Endodermal cell (in vitro differentiated cells): Measurements from ENCODE around the gene MAGEC1. TPM values are rescaled to one million over a fixed set of nuclear protein-coding genes. Genes with fewer than 3 reads are reported as not detected.

Experiments used
- DNase-seq: peaks from one replicate; pipeline ENCODE4 v3.0.0-alpha.2; 2017
- H3K27ac ChIP-seq: 2 replicates; pipeline ENCODE4 v1.5.1; 2013; ENCODE audit warnings: mild to moderate bottlenecking, low read depth, low read length, moderate library complexity
- H3K27me3 ChIP-seq: 2 replicates; pipeline ENCODE4 v1.6.1; 2013; ENCODE audit warnings: mild to moderate bottlenecking, low read length, moderate library complexity; ENCODE audit not compliant: insufficient read depth, control insufficient read depth, poor library complexity, severe bottlenecking
- H3K36me3 ChIP-seq: 2 replicates; pipeline ENCODE4 v1.7.0; 2013; ENCODE audit warnings: mild to moderate bottlenecking, low read length, moderate library complexity; ENCODE audit not compliant: control insufficient read depth, insufficient read depth
- H3K4me1 ChIP-seq: one replicate; pipeline ENCODE4 v1.7.0; 2013; ENCODE audit warnings: low read length; ENCODE audit not compliant: control insufficient read depth, insufficient read depth
- H3K4me3 ChIP-seq: 2 replicates; pipeline ENCODE4 v1.5.1; 2013; ENCODE audit warnings: mild to moderate bottlenecking, low read length, moderate library complexity
- H3K9ac ChIP-seq: 2 replicates; pipeline ENCODE4 v1.6.1; 2013; ENCODE audit warnings: mild to moderate bottlenecking, low read length, moderate library complexity; ENCODE audit not compliant: poor library complexity, severe bottlenecking; ENCODE audit errors: extremely low read depth
- H3K9me3 ChIP-seq: 2 replicates; pipeline ENCODE4 v1.6.1; 2013; ENCODE audit warnings: mild to moderate bottlenecking, low read length, moderate library complexity; ENCODE audit not compliant: control insufficient read depth
- H3K27ac Mint-ChIP-seq: 2 replicates; pipeline ENCODE4 v1.8.0; 2020; ENCODE audit warnings: mixed read lengths
- H3K27me3 Mint-ChIP-seq: 2 replicates; pipeline ENCODE4 v1.8.0; 2021; ENCODE audit warnings: mild to moderate bottlenecking, mixed read lengths; ENCODE audit not compliant: insufficient read depth
- H3K36me3 Mint-ChIP-seq: 2 replicates; pipeline ENCODE4 v1.8.0; 2020; ENCODE audit warnings: low read depth, mixed read lengths
- H3K4me1 Mint-ChIP-seq: 2 replicates; pipeline ENCODE4 v1.8.0; 2020; ENCODE audit warnings: mixed read lengths
- H3K4me3 Mint-ChIP-seq: 2 replicates; pipeline ENCODE4 v1.8.0; 2020; ENCODE audit warnings: mild to moderate bottlenecking, moderate library complexity, mixed read lengths
- H3K9me3 Mint-ChIP-seq: 2 replicates; pipeline ENCODE4 v1.8.0; 2020; ENCODE audit warnings: mild to moderate bottlenecking, mixed read lengths
- WGBS, 2 experiments: methylation state at CpG; one replicate each; pipeline versions ENCODE4 v1.1.5 to v1.1.7; 2013; ENCODE audit warnings: missing lambda C conversion rate in 2 of 2, mixed read lengths in 1 of 2; ENCODE audit not compliant: insufficient coverage in 1 of 2, insufficient read length in 1 of 2; 5-methylcytosine and 5-hydroxymethylcytosine counted together
- long read RNA-seq, 4 experiments: library from polyadenylated mRNA in 2 of 4; library from RNA in 1 of 4; library from capped mRNA in 1 of 4; stranded (forward) in 3 of 4; unstranded in 1 of 4; transcript quantifications; one replicate each; pipeline ENCODE4 v2.0.0, GENCODE V29; 2020 to 2021; ENCODE audit warnings: inconsistent platforms in 1 of 4
- polyA plus RNA-seq, 2 experiments: library from polyadenylated mRNA; stranded (reverse); fragments of 50-300 nt; gene quantifications; one replicate each; pipeline ENCODE4 v1.2.3, GENCODE V29; 2013
- total RNA-seq, 2 donors: library from RNA; stranded (reverse); fragmentation: NEBNext Ultra II Directional in 1 of 2; extraction: Animal tissue kit (Norgen Biotek cat#: 25700) in 1 of 2; gene quantifications; 2 replicates in 1 of 2; 3 replicates in 1 of 2; pipeline ENCODE4 v1.2.1, GENCODE V29; 2021
- TF ChIP-seq, protein P1 (sequence below): fragments of 200-600 bp; sonication (generic); conservative IDR thresholded peaks from 2 replicates; pipeline ENCODE4 v1.5.0; 2021; ENCODE audit warnings: antibody characterized with exemption, mild to moderate bottlenecking

The MAGEC1 gene, protein sequence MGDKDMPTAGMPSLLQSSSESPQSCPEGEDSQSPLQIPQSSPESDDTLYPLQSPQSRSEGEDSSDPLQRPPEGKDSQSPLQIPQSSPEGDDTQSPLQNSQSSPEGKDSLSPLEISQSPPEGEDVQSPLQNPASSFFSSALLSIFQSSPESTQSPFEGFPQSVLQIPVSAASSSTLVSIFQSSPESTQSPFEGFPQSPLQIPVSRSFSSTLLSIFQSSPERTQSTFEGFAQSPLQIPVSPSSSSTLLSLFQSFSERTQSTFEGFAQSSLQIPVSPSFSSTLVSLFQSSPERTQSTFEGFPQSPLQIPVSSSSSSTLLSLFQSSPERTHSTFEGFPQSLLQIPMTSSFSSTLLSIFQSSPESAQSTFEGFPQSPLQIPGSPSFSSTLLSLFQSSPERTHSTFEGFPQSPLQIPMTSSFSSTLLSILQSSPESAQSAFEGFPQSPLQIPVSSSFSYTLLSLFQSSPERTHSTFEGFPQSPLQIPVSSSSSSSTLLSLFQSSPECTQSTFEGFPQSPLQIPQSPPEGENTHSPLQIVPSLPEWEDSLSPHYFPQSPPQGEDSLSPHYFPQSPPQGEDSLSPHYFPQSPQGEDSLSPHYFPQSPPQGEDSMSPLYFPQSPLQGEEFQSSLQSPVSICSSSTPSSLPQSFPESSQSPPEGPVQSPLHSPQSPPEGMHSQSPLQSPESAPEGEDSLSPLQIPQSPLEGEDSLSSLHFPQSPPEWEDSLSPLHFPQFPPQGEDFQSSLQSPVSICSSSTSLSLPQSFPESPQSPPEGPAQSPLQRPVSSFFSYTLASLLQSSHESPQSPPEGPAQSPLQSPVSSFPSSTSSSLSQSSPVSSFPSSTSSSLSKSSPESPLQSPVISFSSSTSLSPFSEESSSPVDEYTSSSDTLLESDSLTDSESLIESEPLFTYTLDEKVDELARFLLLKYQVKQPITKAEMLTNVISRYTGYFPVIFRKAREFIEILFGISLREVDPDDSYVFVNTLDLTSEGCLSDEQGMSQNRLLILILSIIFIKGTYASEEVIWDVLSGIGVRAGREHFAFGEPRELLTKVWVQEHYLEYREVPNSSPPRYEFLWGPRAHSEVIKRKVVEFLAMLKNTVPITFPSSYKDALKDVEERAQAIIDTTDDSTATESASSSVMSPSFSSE
- total RNA-seq: not detected
- polyA plus RNA-seq (2013, experiment 1 of 2): not detected
- polyA plus RNA-seq (2013, experiment 2 of 2): not detected
- long read RNA-seq, experiment 1: 0 reads
- long read RNA-seq, experiment 2: 0 reads
- long read RNA-seq, experiment 3: 0 reads
- long read RNA-seq, experiment 4: 0 reads

DNA sequence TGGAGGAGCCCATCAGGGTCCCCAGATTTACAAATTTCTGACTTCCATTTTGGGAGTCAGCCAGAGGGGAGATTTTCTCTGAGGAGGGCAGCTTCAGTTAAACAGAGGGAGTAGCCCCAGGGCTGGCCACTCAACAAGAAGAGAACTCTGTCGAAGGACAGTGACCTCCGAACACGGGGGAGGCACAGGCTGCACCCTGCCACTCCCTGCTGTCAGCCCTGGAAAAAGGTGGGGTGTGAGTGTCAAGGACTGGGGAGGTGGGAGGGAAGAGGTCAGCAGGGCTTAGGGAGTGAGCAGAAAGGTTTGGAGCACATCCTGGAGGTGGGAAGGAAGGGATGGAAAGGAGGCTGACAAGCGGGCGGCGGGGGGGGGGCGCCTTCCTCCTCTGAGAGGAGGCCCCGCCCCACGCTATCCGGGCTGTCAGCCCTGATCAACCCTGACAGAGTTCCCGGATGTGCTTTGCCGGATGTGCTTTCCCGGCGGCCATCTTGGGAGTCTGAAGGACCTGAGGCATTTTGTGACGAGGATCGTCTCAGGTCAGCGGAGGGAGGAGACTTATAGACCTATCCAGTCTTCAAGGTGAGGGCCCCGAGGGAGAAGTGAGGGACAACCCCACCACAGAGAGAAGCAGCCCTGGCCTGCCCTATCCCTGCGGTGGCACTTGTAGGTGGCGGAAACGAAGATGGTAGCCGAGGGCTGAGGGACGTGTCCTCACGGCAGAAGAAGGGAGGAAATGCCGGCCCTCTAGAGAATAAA is at the start of gene MAGEC1:
Gene MAGEC1 (plus strand): TSS at position 495 of the 756 bp plus-strand sequence. CDS start 1,179 bp downstream, outside the sequence.
- H3K9me3 Mint-ChIP-seq: peaks cover 75% of the 10 kb centered on the region
- DNase-seq: no peak
- H3K9ac ChIP-seq: no peak within 1 kb of the TSS
- H3K27me3 ChIP-seq: no peaks in the 10 kb centered on the region
- H3K4me1 ChIP-seq: no peaks in the 10 kb centered on the region
- no peak within 1 kb of the TSS for H3K4me3 ChIP-seq
- no peak within 1 kb of the TSS for H3K4me3 Mint-ChIP-seq
- no peaks in the 10 kb centered on the region for H3K27me3 Mint-ChIP-seq
- TF ChIP-seq, protein P1, sequence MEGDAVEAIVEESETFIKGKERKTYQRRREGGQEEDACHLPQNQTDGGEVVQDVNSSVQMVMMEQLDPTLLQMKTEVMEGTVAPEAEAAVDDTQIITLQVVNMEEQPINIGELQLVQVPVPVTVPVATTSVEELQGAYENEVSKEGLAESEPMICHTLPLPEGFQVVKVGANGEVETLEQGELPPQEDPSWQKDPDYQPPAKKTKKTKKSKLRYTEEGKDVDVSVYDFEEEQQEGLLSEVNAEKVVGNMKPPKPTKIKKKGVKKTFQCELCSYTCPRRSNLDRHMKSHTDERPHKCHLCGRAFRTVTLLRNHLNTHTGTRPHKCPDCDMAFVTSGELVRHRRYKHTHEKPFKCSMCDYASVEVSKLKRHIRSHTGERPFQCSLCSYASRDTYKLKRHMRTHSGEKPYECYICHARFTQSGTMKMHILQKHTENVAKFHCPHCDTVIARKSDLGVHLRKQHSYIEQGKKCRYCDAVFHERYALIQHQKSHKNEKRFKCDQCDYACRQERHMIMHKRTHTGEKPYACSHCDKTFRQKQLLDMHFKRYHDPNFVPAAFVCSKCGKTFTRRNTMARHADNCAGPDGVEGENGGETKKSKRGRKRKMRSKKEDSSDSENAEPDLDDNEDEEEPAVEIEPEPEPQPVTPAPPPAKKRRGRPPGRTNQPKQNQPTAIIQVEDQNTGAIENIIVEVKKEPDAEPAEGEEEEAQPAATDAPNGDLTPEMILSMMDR: no peak
- H3K36me3 Mint-ChIP-seq: no peaks in the 10 kb centered on the region
- H3K4me1 Mint-ChIP-seq: no peaks in the 10 kb centered on the region
- H3K9me3 ChIP-seq: no peaks in the 10 kb centered on the region
- H3K27ac Mint-ChIP-seq: no peak within 1 kb of the TSS
- H3K27ac ChIP-seq: no peak within 1 kb of the TSS
- H3K36me3 ChIP-seq: no peaks in the 10 kb centered on the region
- WGBS, 2 experiments: 96 to 100% methylated on average over 7 to 25 of the region's 25 CpGs

DNA sequence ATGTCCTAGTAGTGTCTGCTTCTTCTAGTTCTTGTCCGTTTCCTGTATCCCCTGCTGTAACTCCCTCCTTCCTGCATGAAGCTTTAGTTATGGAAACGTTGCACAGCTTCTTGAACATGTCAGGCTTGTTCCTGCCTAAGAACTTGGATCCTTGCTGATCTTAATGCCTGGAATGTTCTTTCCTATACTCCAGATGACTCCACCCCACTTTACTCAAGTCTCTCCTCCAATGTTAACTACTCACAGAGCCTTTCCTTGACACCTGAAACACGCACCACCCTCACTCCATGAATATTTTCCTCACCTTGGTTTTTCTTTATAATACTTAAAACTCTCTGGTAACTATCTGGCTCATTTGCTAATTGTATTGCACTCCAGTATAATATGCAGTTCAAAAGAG is 46.2 kb upstream of the MAGEC1 start:
- peaks cover 26% of the 10 kb centered on the region for H3K9me3 Mint-ChIP-seq

More for the DNA sequence above, 46.2 kb upstream of the MAGEC1 start:
- H3K36me3 Mint-ChIP-seq: no peaks in the 10 kb centered on the region
- no peak overlapping the region for H3K4me3 Mint-ChIP-seq
- H3K9ac ChIP-seq: no peak overlapping the region
- H3K27me3 ChIP-seq: no peaks in the 10 kb centered on the region
- H3K27ac ChIP-seq: no peak overlapping the region
- no peak for DNase-seq
- WGBS, 2 experiments: 82 to 100% methylated on average over 1 to 3 of the region's 3 CpGs
- H3K27me3 Mint-ChIP-seq: no peaks in the 10 kb centered on the region
- H3K4me1 Mint-ChIP-seq: no peaks in the 10 kb centered on the region
- no peaks in the 10 kb centered on the region for H3K4me1 ChIP-seq
- H3K36me3 ChIP-seq: no peaks in the 10 kb centered on the region
- TF ChIP-seq, protein P1: no peak
- no peaks in the 10 kb centered on the region for H3K9me3 ChIP-seq
- no peak overlapping the region for H3K4me3 ChIP-seq
- no peak overlapping the region for H3K27ac Mint-ChIP-seq
